Measurements from ENCODE around the gene TBATA. TPM values are rescaled to one million over a fixed set of nuclear protein-coding genes. Genes with fewer than 3 reads are reported as not detected.

The TBATA gene
- total and polyA plus RNA-seq, 2 of the 8 experiments (the other 6 are each of a cell fraction or from before 2014, with no cell fraction given), result not detected

DNA sequence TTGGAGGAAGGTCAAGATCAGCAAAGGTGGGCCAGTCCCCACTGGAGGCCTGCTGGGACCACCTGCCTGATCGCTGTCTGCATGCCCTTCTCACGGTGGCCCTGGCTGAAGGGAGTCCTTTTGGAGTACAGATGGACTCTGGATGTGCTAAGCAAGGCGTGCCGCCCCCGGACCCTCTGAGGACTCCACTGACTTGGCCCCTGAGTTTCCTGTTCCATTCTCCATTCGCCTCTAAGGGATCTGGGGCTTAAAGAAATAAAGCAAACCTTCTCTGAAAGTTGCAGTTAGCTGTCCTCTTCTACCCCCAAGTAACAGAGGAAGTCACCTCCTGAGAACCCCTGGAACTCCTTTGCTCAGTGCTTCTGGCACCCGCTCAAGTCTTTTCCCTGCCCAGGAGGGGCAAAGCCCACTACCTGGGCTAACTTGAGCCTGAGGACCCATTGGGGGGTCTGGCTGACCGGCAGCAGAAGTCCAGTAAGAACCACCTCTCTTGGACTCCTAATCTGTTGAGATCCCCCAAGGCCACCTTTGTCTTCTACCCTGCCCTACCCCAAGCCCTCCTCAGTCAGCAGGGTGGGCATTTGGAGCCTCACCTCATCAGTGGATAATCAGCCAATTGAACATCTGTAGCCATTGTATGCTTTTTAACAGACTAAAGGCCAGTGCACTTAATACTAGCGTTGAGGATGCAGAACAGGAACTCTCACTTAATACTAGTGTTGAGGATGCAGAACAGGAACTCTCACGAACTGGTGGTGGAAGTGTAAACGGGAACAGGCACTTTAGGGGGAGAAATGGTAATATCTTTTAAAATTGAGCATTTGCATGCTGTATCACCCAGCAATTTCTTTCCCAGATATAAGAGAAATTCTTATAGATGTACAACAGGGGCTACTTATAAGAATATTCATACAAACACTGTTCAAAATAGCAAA, 2.2 kb downstream of the TBATA start:
- no peak overlapping the region for H3K4ac ChIP-seq (replicated peaks; ENCODE audit: insufficient read length, low read depth, low read length)
- no peaks in the 10 kb centered on the region for H3K27me3 ChIP-seq (replicated peaks in 1 of 4; ENCODE audit: control insufficient read depth in 3 of 4, extremely low read depth in 1 of 4, insufficient read depth in 3 of 4, low read length in 3 of 4)
- H3K79me1 ChIP-seq (ENCODE audit: low read depth, low read length), result no peaks in the 10 kb centered on the region
- no peak overlapping the region for H2AK5ac ChIP-seq (ENCODE audit: low read depth, low read length)
- H3K9me3 ChIP-seq (ENCODE audit: insufficient read depth in 2 of 2, low read depth in 1 of 2, low read length in 1 of 2), result no peaks in the 10 kb centered on the region
- peaks cover 0 to 3% (median 0%) of the 10 kb centered on the region in 4 experiments; a peak in 2 of 7 replicates for H3K4me1 ChIP-seq (replicated peaks in 1 of 4; ENCODE audit: control insufficient read depth in 3 of 4, insufficient read depth in 4 of 4, low read length in 3 of 4)
- no peak overlapping the region for H3K14ac ChIP-seq (ENCODE audit: insufficient read length)
- WGBS, 2 experiments (ENCODE audit: extremely low coverage in 1 of 2, insufficient coverage in 1 of 2, insufficient read length in 1 of 2, insufficient replicate concordance in 2 of 2, low coverage in 1 of 2, low lambda C conversion rate in 2 of 2, missing lambda C conversion rate in 1 of 2), result 89% methylated on average over 11 of the region's 11 CpGs; no CpG with 5 or more reads in 1 of the 2 experiments
- no peak overlapping the region for H4K5ac ChIP-seq (ENCODE audit: insufficient read length, low read depth, low read length)
- no peak overlapping the region for H3K27ac ChIP-seq (ENCODE audit: low read depth, low read length)
- H4K91ac ChIP-seq (replicated peaks; ENCODE audit: insufficient read length, low read length), result no peak overlapping the region
- POLR2A ChIA-PET (ENCODE audit: partially characterized antibody), result no interaction called here
- no peak overlapping the region for H3K23ac ChIP-seq (ENCODE audit: insufficient read length)
- H3K56ac ChIP-seq (replicated peaks; ENCODE audit: insufficient read length, low read depth, low read length), result no peak overlapping the region
- H3K4me3 ChIP-seq (ENCODE audit: extremely low read depth in 1 of 4, insufficient read depth in 2 of 4, low read depth in 3 of 4, low read length in 4 of 4), result no peak overlapping the region
- no peak overlapping the region for H2BK5ac ChIP-seq (ENCODE audit: low read depth, low read length)
- no peak overlapping the region for H2BK15ac ChIP-seq (ENCODE audit: low read length)
- TF ChIP-seq GTF2F1 (IDR thresholded peaks at IDR 0.05; ENCODE audit: borderline replicate concordance, low read depth, low read length) (no peak), TAF1 (IDR thresholded peaks at IDR 0.05; ENCODE audit: low read depth, low read length) (no peak)
- no peak overlapping the region for H3K9ac ChIP-seq (replicated peaks in 1 of 4; ENCODE audit: extremely low read depth in 1 of 4, low read depth in 3 of 4, low read length in 3 of 4)
- DNase-seq (ENCODE audit: low read depth in 1 of 2, low spot score in 2 of 2) (no peak), FAIRE-seq (no peak)
- no peak overlapping the region for H3K4me2 ChIP-seq (ENCODE audit: insufficient read depth in 1 of 2, low read depth in 2 of 2, low read length in 2 of 2)
- H4K20me1 ChIP-seq (replicated peaks in 1 of 2; ENCODE audit: control insufficient read depth in 1 of 2, insufficient read depth in 2 of 2, low read length in 2 of 2), result no peaks in the 10 kb centered on the region
- no peaks in the 10 kb centered on the region for H3K36me3 ChIP-seq (ENCODE audit: control insufficient read depth in 2 of 4, insufficient read depth in 4 of 4, low read length in 3 of 4)
- CTCF ChIA-PET (ENCODE audit: partially characterized antibody), result interaction anchor here (1.1 to 1.6 kb wide), 4 partner anchors 22 to 224 kb away, joined by 3 to 4 read pairs (median 3); partner anchors contain the start of gene SGPL1
- no peaks in the 10 kb centered on the region for H3K23me2 ChIP-seq (ENCODE audit: low read depth, low read length)
- H4K8ac ChIP-seq (ENCODE audit: extremely low read depth, insufficient read depth, low read length), result no peak overlapping the region
- H3K18ac ChIP-seq (ENCODE audit: extremely low read depth, low read length), result no peak overlapping the region
- no peak overlapping the region for H2BK120ac ChIP-seq (replicated peaks; ENCODE audit: low read depth, low read length)
- H2AFZ ChIP-seq (ENCODE audit: low read length), result no peak overlapping the region
- H3K79me2 ChIP-seq (ENCODE audit: control insufficient read depth in 1 of 2, insufficient read depth in 2 of 2, low read length in 2 of 2), result no peaks in the 10 kb centered on the region
- H2BK12ac ChIP-seq (ENCODE audit: low read depth, low read length), result no peak overlapping the region
- H2BK20ac ChIP-seq (ENCODE audit: low read length), result no peak overlapping the region

All from H1 (cell line).